ENCODE measurements around the gene PET117.
"Not testable (repeated sequence)": the region's sequence is repeated elsewhere in the genome, so short reads cannot be mapped to it uniquely, and the experiment has no call there.

Gene PET117

GRCh38 chr20:18164356-18164755, 26.7 kb downstream of the PET117 start:
- DNase-seq (ENCODE audit: low read depth in 2 of 2), result no peak

GRCh38 chr20:18165553-18165952, 27.9 kb downstream of the PET117 start:
- DNase-seq (ENCODE audit: low read depth in 2 of 2), result no peak

- no peak for DNase-seq (ENCODE audit: low read depth in 2 of 2)
Measured at GRCh38 chr20:18166241-18166881, 28.7 kb downstream of the PET117 start.

- DNase-seq (ENCODE audit: low read depth in 2 of 2), result no peak
Measured at GRCh38 chr20:18166950-18167349, 29.3 kb downstream of the PET117 start.

GRCh38 chr20:18172379-18172778, 34.7 kb downstream of the PET117 start:
- no peak for DNase-seq (ENCODE audit: low read depth in 2 of 2)

GRCh38 chr20:18174906-18175683, 37.4 kb downstream of the PET117 start:
- DNase-seq (ENCODE audit: low read depth in 2 of 2), result no peak

GRCh38 chr20:18176318-18176785, 38.7 kb downstream of the PET117 start:
- DNase-seq (ENCODE audit: low read depth in 2 of 2), result no peak

GRCh38 chr20:18180366-18180765, 42.7 kb downstream of the PET117 start:
- not testable (repeated sequence) for DNase-seq (ENCODE audit: low read depth in 2 of 2)

GRCh38 chr20:18180815-18181214, 43.2 kb downstream of the PET117 start:
- no peak for DNase-seq (ENCODE audit: low read depth in 2 of 2)

GRCh38 chr20:18187020-18187419, 49.4 kb downstream of the PET117 start:
- no peak for DNase-seq (ENCODE audit: low read depth in 2 of 2)

GRCh38 chr20:18188434-18188833, 50.8 kb downstream of the PET117 start:
- no peak for DNase-seq (ENCODE audit: low read depth in 2 of 2)

GRCh38 chr20:18190338-18191233, 52.9 kb downstream of the PET117 start:
- no peak for DNase-seq (ENCODE audit: low read depth in 2 of 2)

GRCh38 chr20:18191306-18191705, 53.6 kb downstream of the PET117 start:
- no peak for DNase-seq (ENCODE audit: low read depth in 2 of 2)
